Fibroblast of the aortic adventitia (primary cell): ENCODE results near the gene TXLNB. TPM values are rescaled to one million over a fixed set of nuclear protein-coding genes. Genes with fewer than 3 reads are reported as not detected.
A peak's percentile ranks its signal among the peaks of the same experiment; 100 is the strongest.

Experiments used
- DNase-seq: peaks from one replicate; pipeline ENCODE4 v3.0.0-alpha.2; 2010; ENCODE audit warnings: low read depth
- H3K4me3 ChIP-seq: 2 replicates; pipeline ENCODE4 v1.5.1; 2011; ENCODE audit warnings: low read depth, mild to moderate bottlenecking, control low read depth, low read length, moderate library complexity
- CTCF ChIP-seq: IDR thresholded peaks from 2 replicates; pipeline ENCODE4 v1.5.1; 2011; ENCODE audit warnings: mild to moderate bottlenecking, low read length, control low read depth, inconsistent platforms; ENCODE audit not compliant: insufficient read depth
- total RNA-seq: library from RNA; depleted of rRNA; stranded (reverse); fragments of >200 nt; gene quantifications from 2 replicates; pipeline ENCODE4 v1.2.3, GENCODE V29; 2012; ENCODE audit warnings: low replicate concordance

Gene TXLNB
- total RNA-seq, 1 donor = 0.36 TPM

DNA sequence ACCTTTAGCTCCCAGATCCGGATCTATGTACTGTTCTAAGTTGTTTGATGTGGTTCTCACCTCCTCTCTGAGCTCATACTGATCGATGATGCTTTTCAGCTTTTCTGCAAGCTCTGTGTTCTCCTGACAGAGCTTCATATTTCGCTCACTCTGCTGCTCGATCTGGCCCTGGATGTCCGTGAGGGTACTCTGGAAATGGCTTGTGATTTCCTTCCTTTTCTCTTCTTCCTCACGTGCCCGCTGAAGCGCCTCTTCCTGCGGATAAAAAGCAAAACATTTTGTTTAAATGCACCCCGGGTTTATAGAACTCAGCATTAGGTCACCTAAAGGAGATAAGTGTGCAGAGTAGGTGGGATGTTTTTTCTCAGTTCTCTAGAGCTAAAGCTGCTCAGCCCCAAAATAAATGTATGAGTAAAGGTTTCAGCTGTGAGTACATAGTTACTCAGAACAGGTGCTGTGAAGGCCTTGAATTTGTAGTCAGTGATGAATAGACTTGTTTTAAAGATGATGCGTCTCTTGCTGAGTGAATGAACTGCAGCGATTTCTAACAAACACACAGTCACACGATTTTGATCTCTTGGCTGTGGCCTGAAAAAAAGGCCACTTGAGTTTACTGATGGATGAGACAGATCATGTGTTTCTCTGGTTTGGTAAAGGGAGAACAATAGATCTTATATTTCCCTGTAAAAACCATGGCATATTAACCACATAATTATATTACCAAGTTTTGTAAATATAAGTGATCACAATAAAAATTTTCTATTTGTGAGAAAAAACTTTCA lies 29.1 kb downstream of the TXLNB start:
- no peak overlapping the region for H3K4me3 ChIP-seq
- DNase-seq = no peak
- no peak for TF ChIP-seq CTCF

DNA sequence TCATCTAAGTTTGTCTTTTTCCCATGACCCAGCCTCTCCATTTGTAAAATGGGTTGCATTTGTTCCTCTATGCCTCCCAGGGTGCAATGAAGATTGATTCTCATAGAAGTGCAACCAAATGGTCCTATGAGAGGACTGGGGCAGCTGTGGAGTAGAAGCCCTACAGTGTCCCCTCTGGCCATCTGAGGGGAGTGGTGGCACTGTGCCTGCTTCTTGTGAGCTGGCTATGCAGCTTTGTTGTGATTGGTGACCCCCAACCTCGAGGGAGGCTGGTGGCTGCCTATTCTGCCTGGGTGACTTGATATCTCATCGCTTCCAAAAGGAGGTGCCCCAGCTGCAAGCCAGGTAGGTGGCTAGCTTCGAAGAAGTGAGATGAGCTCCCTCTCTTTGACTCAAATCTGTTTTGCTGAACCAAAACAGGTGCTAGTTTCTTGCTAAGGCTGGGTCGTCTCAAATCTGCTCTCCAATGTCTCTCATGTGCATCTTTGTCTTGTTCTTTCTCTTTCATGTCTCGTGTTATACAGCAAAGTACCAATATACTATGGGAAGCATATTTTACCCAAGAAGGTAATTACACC lies 33.9 kb downstream of the TXLNB start:
- no peak for DNase-seq
- no peak overlapping the region for H3K4me3 ChIP-seq
- no peak for TF ChIP-seq CTCF

- TF ChIP-seq CTCF = no peak
- no peak for DNase-seq
- H3K4me3 ChIP-seq = no peak overlapping the region
These were observed 34.5 kb downstream of the TXLNB start for GRCh38 chr6:139257291-139257690.

- no peak overlapping the region for H3K4me3 ChIP-seq
- no peak for TF ChIP-seq CTCF
- peak; percentile 98 for DNase-seq
These were observed 35.7 kb downstream of the TXLNB start for GRCh38 chr6:139256087-139256486.

- no peak for TF ChIP-seq CTCF
- H3K4me3 ChIP-seq = no peak overlapping the region
- DNase-seq = no peak
These were observed 37.6 kb downstream of the TXLNB start for GRCh38 chr6:139254196-139254595.

GRCh38 chr6:139253656-139254055 lies 38.1 kb downstream of the TXLNB start:
- no peak for TF ChIP-seq CTCF
- peak; percentile 77 for DNase-seq
- no peak overlapping the region for H3K4me3 ChIP-seq
